GM19035 (cell line): ENCODE data around the gene SETX.
"Not testable (repeated sequence)": the region's sequence is repeated elsewhere in the genome, so short reads cannot be mapped to it uniquely, and the experiment has no call there.

Source experiments
- ATAC-seq: cut with Tn5 transposase; IDR thresholded peaks from one replicate; pipeline ENCODE4 v1.9.1; 2021; ENCODE audit not compliant: unreplicated experiment

Gene SETX

DNA sequence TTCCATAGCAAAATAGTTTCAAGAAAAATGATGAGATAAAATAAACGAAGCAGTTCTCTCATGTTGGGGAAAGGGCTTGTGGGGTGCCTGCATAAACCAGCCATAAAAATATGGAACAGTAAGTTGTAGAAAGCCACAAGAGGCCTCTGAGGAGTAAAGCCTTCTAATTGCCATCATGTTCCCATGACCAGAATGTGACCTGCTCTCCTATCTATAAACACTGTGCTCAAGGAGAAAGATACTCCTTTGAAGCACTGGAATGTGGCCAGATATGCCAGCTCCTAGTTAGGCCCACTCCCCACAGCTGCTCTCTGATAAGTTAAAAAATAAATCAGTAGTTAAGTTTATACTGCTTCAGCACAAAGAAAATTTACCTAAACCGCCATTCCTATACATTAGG, 65.8 kb downstream of the SETX start:
- no peak for ATAC-seq

DNA sequence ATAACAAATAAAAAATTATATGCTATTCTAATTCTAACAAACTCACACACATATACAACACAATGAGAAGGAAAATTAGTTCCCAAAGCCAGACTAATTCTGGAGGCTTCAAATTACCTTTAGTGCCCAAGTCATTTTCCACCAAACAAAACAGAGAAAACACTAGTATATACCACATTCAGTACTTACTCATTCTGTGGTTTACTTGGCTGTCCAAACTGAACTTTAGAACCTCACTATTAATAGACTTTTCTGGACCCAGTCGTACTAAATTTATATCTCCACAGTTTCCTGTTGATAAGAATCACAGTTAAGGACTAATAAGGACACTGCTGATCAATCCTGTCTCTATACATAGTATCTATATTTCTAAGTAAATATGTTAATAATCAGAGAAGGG, 66.4 kb downstream of the SETX start:
- no peak for ATAC-seq

DNA sequence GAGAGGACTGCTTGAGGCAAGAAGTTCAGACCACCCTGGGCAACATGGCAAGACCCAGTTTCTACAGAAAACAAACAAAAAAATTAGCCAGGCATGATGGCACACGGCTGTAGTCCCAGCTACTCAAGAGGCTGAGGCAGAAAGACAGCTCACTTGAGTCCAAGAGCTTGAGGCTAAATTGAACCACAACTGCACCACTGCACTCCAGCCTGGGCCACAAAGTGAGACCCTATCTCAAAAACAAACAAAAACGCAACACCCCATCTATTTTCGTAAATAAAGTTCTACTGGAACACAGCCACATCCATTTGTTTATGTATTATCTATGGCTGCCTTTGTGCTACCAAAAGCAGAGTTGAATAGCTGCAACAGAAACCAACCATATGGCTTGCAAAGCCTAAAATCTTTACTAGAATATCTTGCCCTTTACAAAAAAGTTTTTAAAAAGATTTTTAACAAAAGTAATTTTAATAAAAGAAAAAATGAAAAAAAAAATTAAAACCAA, 67.5 kb downstream of the SETX start:
- ATAC-seq = no peak

DNA sequence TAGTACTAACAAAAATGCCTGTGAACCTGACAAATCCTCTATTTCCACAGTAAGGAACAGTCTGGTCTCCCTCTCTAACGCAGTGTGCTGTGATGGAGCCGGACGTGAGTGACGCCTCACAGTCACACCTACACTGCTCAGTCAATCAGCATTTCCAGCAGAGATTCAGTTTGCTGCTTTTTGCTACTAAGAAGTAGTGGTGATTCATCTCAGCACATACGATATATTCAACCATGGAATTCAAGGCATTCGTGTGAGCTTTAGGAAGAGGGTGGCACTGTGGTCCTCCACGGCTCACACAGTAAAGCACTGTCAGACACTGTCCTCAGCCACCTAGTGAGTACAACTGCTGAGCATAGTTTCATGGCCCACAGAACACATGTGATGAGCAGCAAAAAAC, 70.9 kb downstream of the SETX start:
- no peak for ATAC-seq

DNA sequence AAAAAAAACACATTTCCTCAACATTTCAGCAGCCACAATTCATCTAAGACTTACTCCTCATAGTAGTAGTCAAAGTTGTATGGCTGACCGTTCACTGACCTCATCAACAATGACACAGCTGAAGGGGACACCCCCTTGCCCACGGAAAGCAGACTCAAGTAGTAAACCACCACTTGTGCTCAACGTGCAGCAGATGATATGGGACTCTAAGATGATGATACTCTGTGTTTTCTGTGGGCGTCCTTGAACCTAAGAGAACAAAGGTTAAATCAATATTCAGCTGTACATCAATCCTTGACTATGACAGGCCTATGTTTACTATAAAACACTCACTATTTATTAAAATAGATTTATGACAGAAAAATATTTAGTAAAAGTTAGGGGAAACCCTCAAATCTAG, 71.6 kb downstream of the SETX start:
- no peak for ATAC-seq

DNA sequence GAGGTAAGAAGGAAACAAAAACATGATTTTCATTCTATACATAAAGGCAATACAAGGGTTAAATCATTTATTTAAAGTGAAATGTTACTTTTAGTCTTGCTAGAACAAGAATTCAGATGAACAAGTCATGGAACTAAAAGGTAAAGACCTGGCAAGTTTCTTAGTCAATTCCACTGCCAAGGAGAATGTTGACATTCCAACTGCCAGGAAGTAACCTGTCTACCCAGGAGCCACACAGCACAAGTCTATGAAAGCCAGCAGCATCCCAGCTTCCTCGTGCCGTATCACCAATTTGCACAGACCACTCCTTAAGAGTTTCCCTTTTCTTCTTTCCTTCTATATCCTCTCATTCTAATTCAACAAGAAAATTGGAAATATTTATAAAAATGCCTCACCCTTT, 79.9 kb downstream of the SETX start:
- ATAC-seq = no peak

DNA sequence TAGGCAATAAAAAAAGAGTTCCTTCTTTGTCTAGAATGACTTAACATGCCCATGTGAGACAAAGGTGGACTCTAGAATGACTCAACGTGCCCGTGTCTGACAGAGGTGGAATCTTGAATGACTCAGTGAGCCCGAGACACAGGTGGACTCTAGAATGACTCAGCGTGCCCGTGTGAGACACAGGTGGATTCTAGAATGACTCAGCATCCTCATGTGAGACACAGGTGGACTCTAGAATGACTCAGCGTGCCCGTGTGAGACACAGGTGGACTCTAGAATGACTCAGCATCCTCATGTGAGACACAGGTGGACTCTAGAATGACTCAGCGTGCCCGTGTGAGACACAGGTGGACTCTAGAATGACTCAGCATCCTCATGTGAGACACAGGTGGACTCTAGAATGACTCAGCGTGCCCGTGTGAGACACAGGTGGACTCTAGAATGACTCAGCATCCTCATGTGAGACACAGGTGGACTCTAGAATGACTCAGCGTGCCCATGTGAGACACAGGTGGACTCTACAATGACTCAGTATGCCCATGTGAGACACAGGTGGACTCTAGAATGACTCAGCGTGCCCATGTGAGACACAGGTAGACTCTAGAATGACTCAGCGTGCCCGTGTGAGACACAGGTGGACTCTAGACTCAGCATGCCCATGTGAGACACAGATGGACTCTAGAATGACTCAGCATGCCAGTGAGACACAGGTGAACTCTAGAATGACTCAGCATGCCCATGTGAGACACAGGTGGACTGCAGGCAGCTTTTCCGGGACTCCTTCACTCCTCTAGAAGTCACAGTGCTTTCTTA, 84.9 kb downstream of the SETX start:
- not testable (repeated sequence) for ATAC-seq

DNA sequence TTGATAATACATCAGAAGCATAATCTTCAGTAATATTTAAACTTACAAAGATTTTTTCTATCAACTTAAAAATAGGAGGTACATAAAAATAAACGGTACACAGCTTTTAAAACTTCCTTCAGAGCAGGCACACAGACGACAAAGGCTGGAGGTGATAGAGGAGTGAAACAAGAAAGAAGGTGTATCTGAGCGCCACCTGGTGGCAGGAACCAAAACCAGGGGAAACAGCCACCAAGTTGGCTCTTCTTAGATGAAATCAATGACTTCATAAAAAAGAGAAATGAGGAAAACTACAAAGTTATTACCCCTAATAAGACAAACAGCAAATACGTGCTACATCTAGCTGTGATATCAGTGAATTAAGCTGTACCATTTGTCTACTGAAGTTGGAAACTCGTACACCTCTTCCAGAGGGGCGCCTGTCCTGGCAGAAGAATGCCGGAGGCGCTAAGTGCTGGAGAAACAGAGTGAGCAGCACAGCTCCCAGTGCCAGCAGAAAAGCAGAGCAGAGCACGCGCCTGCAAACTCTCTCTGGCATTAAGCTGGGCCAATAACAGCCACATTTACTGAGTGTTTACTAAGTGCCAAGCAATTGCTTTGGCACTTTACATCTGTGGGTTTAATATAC, 85.9 kb downstream of the SETX start:
- ATAC-seq = no peak

DNA sequence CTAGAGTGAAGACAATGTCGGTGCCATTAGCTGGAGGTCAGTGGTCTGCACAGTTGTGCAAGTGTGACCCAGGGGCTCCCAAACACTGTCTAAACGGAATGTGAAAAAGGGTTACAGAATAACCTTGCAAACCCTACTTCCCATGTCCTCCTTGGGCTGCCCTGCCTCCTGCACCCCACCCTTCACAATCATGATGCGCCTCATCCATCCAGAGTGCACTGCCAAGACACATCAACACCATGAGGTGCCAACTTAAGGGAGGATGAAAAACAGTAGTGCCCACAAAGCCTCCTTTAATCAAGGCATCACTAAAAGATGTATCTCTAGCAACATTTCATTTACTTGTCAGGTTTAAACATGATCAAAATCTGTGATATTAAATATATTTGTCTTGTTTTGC, 87.1 kb downstream of the SETX start:
- no peak for ATAC-seq

DNA sequence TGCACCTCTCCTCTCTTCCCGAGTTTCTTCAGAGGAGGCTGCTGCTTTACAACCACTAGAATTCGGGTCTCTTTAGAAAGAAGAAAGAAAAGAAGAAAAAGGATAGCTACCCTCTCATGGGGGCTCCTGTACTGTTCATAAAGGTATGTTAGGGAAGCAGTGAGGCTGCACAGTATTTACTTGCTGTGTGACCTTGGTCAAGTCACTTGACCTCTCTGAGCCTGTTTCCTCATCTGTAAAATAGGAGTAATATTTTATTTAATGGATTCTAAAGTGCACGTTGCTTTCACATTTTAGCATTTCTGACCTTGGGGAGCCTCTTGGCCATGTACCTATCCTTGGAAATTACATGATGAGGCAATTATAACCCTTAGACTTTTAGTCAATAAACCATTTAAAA, 88.8 kb downstream of the SETX start:
- ATAC-seq = no peak

DNA sequence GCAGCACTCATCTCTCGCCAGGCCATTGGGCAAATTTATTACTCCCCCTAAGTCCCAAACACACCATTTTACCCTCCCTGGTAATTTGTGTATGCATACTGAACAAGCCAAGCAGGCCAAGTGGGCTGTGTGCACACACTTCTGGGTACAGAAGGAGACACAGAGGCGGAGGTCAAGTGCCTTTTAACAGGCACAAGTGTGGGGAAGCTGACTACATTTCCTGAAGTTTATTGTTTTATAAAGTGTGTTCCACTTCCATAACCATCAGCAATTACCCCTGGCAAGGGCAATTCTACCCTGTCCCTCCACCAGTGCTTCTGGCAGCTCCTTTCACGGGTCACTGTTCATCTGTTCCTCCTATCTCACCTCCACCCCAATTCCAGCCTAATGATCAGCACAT, 93.9 kb downstream of the SETX start:
- ATAC-seq = no peak

DNA sequence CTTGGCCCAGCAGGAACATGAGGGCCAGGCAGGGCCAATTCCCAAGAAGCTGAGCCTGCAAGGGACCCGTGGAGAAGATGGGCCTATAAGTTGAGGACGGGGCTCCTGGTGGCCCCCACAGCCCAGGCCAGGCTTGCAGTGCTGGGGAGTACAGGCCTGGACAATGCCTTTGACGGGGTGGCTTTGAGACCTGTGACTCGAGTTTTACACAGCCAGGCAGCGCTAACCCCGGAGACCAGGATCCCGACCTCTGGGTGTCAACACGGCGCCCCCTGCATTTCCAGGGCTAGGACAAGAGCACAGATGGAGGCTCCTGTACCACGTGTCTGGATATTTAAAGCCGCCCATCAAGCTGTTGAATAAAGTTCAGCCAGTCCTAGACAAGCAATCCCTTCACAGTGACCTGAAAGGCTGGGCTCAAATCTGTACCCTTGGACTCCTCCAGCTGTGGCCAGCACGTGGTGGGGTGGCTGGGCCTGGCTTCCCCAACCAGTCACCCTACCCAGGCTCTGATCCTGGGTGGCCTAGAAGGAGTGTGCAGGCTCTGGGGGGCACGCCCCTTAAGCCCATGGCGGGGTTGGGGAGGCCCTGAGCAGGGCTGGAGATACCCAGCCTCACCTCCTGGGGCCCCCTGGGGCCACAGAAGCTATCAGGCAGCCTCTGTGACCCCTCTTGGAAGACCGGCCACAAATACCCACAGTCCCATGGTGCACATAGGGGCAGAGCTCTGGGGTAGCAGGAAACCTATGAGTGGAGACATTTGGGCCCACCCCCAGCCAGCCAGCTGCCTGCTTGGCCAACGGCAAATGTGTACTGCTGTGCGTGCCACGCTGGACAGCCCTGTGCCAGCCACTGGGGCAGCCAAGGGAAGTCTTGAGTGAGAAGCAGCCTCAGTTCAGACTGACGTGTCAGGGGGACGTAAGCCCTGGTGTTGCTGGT, 104.2 kb downstream of the SETX start:
- ATAC-seq = no peak

DNA sequence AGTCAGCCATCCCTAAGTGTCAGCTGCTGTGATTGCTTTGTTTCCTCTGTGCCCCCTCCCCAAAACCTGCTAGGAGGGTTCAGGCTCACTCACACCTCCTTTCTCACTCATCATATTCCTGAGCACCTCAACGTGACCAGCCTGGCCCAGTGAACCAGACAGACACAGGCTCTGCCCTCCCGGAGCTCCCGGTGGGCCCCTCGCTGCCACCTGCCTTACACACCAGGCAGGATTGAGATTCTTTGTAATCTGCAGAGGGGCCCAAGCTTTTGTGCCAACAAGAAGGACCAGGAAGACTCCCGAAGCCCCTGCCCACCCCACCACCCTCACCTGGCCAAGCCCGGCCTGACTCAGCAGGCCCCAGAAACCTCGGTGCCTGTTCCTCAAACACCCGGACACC, 105.1 kb downstream of the SETX start:
- no peak for ATAC-seq

DNA sequence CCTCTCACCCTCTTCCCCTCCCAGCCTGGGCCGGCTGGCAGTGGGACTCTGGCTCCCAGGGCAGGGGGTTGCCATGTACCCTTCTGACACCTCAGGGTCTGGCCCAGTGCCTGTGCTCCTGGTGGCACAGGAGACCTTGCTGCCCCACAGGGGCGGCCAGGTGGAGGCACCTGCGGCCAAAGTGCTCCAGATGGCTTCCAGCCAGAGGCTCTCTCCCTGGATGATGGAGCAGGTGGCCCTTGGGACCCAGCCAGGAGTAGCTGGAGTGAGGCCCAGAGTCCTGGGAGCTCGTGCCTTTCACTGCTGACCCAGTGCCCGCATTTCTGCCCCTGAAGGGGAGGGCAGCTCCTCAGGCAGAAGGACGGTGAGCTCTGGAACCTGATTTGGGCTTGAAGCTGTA, 105.7 kb downstream of the SETX start:
- ATAC-seq = no peak

DNA sequence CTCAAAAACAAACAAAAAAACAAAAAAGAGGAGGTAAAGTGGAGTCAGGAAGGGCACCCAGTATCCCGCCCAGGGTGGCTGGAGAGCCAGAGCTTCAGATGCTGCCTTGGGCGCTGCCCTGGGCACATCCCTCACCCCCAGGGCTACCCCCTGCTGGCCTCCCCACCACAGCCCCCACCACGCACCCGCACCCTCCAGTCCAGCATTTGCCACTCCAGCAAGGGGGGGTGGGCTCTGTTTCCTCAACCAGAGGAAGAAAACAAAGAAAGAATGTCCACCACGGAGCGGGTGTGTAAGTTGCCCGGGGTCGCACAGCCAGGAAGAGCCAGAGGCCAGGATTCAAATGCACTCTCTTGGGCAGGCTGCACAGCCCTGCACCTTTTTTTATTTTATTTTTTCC, 106.8 kb downstream of the SETX start:
- ATAC-seq = no peak

DNA sequence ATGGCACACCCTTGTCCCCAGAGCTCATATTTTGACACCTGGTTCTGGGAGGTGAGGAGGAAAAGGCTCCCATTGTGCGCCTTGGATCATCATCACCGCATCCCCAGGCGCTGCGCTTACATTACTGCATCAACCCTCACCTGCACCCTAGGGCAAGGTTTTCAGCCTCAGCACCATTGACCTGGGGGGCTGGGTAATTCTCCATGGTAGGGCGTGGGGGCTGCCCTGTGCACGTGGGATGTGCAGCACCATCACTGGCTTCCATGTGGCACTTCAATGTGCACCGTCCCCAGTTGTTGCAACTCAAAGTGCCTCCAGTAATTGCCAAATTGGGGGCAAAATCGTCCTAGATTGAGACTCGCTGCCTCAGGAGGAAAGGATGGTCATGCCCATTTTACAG, 109.3 kb downstream of the SETX start:
- ATAC-seq = no peak

DNA sequence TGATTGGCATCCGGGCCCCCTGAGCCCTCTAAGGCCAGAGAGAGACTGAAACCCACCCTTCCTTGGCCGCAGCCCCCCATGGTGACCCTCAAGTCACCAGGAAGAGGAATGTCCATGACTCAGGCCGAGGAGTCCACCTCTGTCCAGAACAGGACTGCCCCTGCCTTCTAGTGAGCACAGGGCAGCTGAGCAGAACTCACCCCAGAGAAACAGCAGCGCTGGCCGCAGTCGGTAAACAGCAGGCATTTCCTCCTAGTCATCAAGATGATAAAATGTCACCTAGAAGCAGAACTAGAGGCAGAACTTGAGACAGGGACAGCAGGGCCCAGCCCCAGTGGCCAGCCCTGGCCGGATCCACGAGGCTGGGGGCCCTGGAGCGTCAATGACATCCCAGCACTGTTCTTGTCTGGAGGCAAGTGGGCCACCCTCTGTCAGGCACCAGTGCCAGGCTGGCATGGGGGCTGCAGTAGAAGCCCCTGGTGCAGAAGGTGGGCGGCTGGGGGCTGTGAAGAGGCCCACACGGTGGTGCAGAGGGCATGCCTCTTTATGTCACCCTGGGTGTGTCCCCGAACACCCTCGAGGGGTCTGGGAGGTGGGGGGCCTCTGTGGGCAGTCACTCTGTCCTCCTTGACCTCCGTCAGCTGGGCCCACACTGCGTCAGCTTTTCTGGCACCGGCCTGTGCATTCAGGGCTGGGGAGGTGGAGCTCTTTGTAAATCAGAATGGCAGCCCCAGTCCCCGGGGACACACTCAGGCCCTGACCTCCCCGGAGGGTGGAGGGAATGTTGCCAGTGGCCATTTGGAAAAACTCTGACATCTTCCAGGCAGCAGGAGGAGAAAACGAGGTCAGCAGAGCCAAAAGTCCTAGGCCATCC, 110.0 kb downstream of the SETX start:
- no peak for ATAC-seq

DNA sequence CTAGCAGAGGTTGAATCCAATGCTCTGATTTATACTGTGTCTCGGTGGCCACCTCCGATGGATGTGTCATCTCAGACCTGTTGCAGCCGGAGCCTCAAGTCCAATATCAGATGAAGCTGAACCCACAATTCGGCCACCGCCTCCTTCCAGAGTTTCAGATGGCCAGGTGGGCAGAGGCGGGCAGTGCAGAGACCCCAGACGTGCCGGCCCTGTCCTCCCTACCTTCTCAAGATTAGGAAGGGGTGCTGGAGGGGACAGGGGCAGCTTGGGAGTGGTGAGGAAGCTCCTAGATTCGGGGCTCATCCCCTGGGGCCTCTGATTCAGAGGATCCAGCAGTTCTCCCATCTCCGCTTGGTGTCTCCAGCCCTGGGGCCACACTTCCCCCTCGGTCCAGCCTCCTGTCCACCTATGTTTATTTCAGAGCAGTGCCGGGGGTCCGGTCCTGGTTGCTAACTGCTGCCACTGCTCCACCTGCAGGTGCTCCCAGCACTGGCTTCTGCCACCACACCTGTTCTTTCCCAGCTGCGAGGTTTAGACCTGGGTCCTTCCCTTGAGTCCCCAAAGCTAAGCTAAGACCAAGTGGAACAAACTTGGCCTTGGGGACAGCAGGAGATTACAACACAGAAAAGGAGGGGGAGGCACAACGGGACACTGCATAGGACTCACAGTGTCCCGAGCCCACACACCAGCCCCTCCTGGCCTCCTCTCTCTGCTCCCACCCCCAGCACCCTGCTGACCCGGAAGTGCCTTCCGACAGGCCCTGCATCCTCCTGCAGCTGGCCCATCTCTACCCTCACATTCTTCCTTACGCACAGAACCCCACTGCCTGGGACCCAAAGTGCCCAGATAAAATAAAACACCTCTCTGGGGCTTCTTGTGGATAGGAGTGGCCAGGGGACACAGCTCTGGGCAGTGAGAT, 111.4 kb downstream of the SETX start:
- no peak for ATAC-seq

DNA sequence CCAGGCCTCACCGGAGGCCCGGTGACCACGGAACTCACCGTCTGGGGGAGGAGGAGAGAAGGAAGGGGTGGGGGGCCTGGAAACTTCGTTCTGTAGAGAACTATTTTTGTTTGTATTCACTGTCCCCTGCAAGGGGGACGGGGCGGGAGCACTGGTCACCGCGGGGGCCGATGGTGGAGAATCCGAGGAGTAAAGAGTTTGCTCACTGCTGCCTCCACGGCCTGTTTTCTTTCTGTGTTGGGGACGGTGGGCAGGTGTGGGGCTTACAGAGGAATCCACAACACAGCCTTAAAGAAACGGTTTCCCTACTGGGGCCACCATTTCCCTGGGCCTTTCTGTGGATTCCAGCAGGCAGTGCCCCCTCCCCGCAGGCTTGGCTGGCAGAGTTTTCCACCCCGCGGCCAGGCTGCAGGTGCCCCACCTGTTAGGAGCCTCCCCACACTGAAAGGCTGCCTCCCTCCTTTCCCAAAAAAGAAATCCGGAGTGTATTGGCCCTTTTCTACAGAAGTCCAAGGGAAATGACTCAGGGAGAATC, 112.1 kb downstream of the SETX start:
- ATAC-seq = no peak
